ENCODE measurements around the gene MARF1. TPM values are rescaled to one million over a fixed set of nuclear protein-coding genes. Genes with fewer than 3 reads are reported as not detected.

The MARF1 gene
- total RNA-seq, 4 donors from 2014 or later, result 31.2 to 43.2 (median 35.7) TPM

DNA sequence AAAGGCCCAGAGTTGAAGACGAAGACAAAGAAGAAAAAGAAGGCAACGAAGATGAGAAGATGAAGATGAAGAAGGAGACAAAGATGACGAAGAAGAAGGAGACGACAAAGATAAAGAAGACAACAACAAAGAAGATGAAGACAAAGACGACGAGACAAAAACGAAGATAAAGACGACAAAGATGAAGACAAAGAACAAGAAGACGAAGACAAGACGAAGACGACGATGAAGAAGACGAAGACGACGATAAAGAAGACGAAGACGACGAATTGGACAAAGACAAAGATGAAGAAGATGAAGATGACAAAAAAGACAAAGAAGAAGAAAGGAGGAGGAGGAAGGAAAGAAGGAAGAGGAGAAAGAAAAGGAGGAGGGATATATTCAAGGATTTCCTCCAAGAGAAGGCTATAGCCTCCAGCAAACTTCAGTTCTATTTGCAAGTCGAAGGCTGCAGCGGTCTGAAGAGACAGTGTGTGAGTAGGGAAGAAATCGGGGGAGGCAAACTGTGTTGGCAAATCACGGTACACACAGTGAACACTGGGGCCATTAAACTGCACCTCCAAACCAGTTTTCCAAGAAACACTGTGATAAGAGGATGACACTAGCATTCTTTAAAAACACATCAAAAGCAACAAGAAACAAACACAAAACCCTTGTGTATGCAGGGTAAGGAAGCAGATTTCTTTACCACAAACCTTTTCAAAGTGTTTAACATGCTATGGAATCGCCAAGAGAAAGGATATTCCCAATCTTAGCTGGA, 40.5 kb downstream of the MARF1 start:
- 94 to 95% methylated on average over 23 of the region's 23 CpGs for WGBS, 2 donors
- intact Hi-C loops (cut with DNase I; ENCODE audit: low total_unique reads), result no loop called here

GRCh38 chr16:15601212-15601879, 41.6 kb downstream of the MARF1 start:
- TF ChIP-seq, protein P1, sequence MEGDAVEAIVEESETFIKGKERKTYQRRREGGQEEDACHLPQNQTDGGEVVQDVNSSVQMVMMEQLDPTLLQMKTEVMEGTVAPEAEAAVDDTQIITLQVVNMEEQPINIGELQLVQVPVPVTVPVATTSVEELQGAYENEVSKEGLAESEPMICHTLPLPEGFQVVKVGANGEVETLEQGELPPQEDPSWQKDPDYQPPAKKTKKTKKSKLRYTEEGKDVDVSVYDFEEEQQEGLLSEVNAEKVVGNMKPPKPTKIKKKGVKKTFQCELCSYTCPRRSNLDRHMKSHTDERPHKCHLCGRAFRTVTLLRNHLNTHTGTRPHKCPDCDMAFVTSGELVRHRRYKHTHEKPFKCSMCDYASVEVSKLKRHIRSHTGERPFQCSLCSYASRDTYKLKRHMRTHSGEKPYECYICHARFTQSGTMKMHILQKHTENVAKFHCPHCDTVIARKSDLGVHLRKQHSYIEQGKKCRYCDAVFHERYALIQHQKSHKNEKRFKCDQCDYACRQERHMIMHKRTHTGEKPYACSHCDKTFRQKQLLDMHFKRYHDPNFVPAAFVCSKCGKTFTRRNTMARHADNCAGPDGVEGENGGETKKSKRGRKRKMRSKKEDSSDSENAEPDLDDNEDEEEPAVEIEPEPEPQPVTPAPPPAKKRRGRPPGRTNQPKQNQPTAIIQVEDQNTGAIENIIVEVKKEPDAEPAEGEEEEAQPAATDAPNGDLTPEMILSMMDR (IDR thresholded peaks at IDR 0.05), result no peak
- no peak for TF ChIP-seq POLR2A (IDR thresholded peaks at IDR 0.05)
- no peak overlapping the region for H3K4me3 ChIP-seq (ENCODE audit: low read depth, poor library complexity, severe bottlenecking)
- 89% methylated on average over 9 of the region's 9 CpGs for WGBS, 2 donors
- DNase-seq (ENCODE audit: low spot score in 2 of 2), result no peak
- intact Hi-C loops (cut with DNase I; ENCODE audit: low total_unique reads), result no loop called here

More for the DNA sequence above, 40.5 kb downstream of the MARF1 start:
- H3K4me3 ChIP-seq (ENCODE audit: low read depth, poor library complexity, severe bottlenecking), result no peak overlapping the region
- TF ChIP-seq, protein P1 (IDR thresholded peaks at IDR 0.05), result no peak
- no peak for TF ChIP-seq POLR2A (IDR thresholded peaks at IDR 0.05)
- DNase-seq (ENCODE audit: low spot score in 2 of 2), result no peak

DNA sequence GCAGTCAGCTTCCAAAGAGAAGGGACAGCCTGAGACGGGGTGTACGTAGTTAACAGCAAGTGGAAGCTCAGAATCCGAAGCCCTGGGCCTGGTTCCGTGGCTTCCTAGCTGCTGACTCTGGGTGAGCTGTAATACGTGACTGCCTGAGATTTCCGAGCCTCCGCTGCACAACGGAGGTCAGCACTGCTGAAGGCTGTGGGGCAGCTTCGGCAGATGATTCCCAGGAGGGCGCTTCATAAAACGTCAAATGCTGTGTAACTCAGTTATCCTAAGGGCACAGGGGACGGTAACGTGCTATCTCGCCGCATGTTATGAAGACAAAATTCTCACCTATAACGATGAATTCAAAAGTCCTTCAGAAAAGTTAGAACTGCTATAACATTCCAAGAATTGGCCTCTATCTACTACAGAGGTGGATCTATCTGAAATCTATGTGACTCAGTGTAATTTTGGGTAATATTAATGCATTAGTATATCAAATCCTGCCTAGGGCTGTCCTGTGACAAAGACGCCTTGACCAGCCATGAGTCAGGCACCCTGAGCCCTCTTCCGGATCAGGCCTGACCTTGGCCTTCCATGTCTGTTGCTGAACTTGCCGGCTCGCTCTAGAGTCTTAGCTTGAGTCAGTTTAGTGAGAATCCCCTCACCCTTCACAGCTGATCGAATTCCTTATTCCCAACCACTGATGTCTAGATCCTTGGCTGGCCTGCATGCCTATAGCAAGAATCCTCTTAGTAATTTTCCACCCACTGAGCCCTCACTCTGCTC, 43.5 kb downstream of the MARF1 start:
- no peak for DNase-seq (ENCODE audit: low spot score in 2 of 2)
- 90 to 94% methylated on average over 21 of the region's 21 CpGs for WGBS, 2 donors
- intact Hi-C loops (cut with DNase I; ENCODE audit: low total_unique reads), result no loop called here
- no peak overlapping the region for H3K4me3 ChIP-seq (ENCODE audit: low read depth, poor library complexity, severe bottlenecking)
- no peak for TF ChIP-seq POLR2A (IDR thresholded peaks at IDR 0.05)
- TF ChIP-seq, protein P1 (IDR thresholded peaks at IDR 0.05), result no peak

- no peak for DNase-seq (ENCODE audit: low spot score in 2 of 2)
- H3K4me3 ChIP-seq (ENCODE audit: low read depth, poor library complexity, severe bottlenecking), result no peak overlapping the region
- intact Hi-C loops (cut with DNase I; ENCODE audit: low total_unique reads), result no loop called here
- TF ChIP-seq POLR2A (IDR thresholded peaks at IDR 0.05), result no peak
- TF ChIP-seq, protein P1 (IDR thresholded peaks at IDR 0.05), result no peak
- WGBS, 2 donors, result 88 to 90% methylated on average over 17 of the region's 17 CpGs
Observed at GRCh38 chr16:15598648-15599190, 44.2 kb downstream of the MARF1 start.

DNA sequence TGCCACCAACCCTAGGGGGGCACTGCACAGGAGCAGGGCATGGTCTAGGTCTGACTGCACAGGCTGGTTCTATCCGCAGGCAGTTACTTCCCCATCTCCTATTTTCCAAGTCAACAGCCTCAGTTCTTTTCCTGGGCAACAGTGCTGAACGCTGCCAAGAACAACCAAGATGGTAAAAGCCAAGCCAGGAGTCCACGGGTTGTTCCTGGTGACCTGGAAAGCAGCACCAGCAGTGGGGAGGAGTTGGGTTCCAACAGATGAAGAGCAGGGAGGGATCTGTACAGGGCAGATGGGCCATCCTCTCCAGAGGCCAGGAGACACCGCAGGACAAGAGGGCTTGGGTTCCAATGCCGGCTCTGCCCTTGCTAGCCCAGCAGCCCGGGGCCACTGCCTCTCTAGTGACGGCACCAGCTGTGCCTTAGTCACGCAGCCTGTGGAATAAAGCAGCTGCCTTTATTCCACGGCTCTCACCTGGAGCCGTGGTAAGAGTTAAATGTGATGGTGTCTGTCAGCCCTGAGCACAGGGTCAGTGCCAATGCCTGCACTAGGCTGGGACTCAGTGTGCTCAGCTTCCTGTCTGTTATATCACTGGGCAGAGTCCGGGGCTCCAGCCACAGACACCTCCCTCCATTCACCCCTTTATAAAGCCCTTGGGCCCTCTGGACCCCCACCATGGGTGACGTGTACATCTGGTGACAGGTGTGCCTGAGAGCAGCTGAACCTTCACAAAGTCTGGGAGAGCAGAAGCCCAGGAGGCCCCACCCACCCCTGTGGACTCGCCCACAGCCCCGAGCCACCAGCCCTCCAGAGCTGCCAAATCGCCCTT, 44.9 kb downstream of the MARF1 start:
- intact Hi-C loops (cut with DNase I; ENCODE audit: low total_unique reads), result no loop called here
- no peak for TF ChIP-seq POLR2A (IDR thresholded peaks at IDR 0.05)
- TF ChIP-seq, protein P1 (IDR thresholded peaks at IDR 0.05), result no peak
- WGBS, 2 donors, result 82 to 87% methylated on average over 12 to 14 of the region's 15 CpGs
- H3K4me3 ChIP-seq (ENCODE audit: low read depth, poor library complexity, severe bottlenecking), result no peak overlapping the region
- no peak for DNase-seq (ENCODE audit: low spot score in 2 of 2)

Data from lower leg skin (tissue), 4 donors.